ENCODE data around the gene GNA14.

DNA sequence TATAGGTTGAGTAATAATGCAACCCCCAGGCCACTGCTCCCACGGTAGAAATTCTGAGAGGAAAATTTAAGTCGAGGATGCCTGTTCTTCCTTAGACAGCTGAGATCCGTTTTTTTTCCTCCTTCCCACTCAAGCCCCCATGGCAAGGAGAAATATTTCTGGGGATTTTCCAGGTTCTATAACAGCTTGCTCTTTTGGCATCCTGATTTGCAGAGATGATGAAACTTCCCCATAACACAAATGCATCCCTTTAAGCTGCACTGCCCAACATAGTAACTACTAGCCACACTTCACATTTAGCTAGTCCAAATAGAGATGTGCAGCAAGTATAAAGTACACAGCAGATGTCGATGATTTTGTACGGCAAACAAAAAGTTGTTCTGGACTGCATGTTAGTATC is 32.5 kb upstream of the GNA14 start:
- TF ChIP-seq EZH2 (IDR thresholded peaks at IDR 0.05; ENCODE audit: low read length, missing control alignments) = no peak
- TF ChIP-seq, protein P1, sequence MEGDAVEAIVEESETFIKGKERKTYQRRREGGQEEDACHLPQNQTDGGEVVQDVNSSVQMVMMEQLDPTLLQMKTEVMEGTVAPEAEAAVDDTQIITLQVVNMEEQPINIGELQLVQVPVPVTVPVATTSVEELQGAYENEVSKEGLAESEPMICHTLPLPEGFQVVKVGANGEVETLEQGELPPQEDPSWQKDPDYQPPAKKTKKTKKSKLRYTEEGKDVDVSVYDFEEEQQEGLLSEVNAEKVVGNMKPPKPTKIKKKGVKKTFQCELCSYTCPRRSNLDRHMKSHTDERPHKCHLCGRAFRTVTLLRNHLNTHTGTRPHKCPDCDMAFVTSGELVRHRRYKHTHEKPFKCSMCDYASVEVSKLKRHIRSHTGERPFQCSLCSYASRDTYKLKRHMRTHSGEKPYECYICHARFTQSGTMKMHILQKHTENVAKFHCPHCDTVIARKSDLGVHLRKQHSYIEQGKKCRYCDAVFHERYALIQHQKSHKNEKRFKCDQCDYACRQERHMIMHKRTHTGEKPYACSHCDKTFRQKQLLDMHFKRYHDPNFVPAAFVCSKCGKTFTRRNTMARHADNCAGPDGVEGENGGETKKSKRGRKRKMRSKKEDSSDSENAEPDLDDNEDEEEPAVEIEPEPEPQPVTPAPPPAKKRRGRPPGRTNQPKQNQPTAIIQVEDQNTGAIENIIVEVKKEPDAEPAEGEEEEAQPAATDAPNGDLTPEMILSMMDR (conservative IDR thresholded peaks at IDR 0.05 in 1 of 2, IDR thresholded peaks at IDR 0.05 in 1 of 2; ENCODE audit: low read depth in 1 of 2, low read length in 2 of 2) = no peak

Measured in fibroblast of lung (primary cell).